SK-N-SH (cell line): ENCODE measurements around the gene OR8D4. TPM values are rescaled to one million over a fixed set of nuclear protein-coding genes. Genes with fewer than 3 reads are reported as not detected.

Experiments used
- CTCF ChIA-PET: fragments of 300-600, 350-600 bp; formaldehyde crosslinking; extraction: SDS; loops from one replicate; lab custom pipeline; 2021; lab: Yijun Ruan, JAX
- POLR2A ChIA-PET: fragments of 350-600 bp; sonication (Branson Sonifier 250); formaldehyde crosslinking; extraction: SDS; loops from one replicate; lab custom pipeline; 2020; ENCODE audit warnings: antibody characterized with exemption, inconsistent platforms; lab: Yijun Ruan, JAX
- DNase-seq: peaks from one replicate; pipeline ENCODE4 v3.0.0; 2012
- H2AFZ ChIP-seq: fragments of 200-600 bp; sonication (generic); 2 replicates; pipeline ENCODE4 v1.8.1; 2016; ENCODE audit warnings: antibody characterized with exemption, mild to moderate bottlenecking, low read depth
- H3F3A ChIP-seq: fragments of 200-600 bp; sonication (generic); replicated peaks from 2 replicates; pipeline ENCODE3; 2016; ENCODE audit warnings: antibody characterized with exemption, mild to moderate bottlenecking; ENCODE audit not compliant: insufficient read depth
- H3K27ac ChIP-seq, 2 experiments: fragments of 200-500 bp in 1 of 2; fragments of 200-600 bp in 1 of 2; sonication (Bioruptor generic) in 1 of 2; sonication (generic), shearing (Covaris generic) in 1 of 2; 2 replicates each; pipeline versions ENCODE4 v1.5.1 to v1.6.1; 2014 to 2016; ENCODE audit warnings: low read depth in 2 of 2, inconsistent platforms in 1 of 2, low read length in 1 of 2, mild to moderate bottlenecking in 1 of 2, mixed read lengths in 1 of 2
- H3K27me3 ChIP-seq: fragments of 200-600 bp; sonication (generic), shearing (Covaris generic); 2 replicates; pipeline ENCODE4 v1.6.1; 2016; ENCODE audit warnings: mixed run types; ENCODE audit not compliant: insufficient read depth
- H3K36me3 ChIP-seq, 2 experiments: fragments of 200-500 bp in 1 of 2; fragments of 200-600 bp in 1 of 2; sonication (Bioruptor generic) in 1 of 2; sonication (generic) in 1 of 2; replicated peaks in 1 of 2; 2 replicates each; pipeline versions ENCODE3 to v1.5.1; 2014 to 2016; ENCODE audit warnings: low read length in 1 of 2, mild to moderate bottlenecking in 1 of 2; ENCODE audit not compliant: insufficient read depth in 2 of 2, control insufficient read depth in 1 of 2
- H3K4me1 ChIP-seq, 2 experiments: fragments of 200-500 bp in 1 of 2; fragments of 200-600 bp in 1 of 2; sonication (Bioruptor generic) in 1 of 2; sonication (generic), shearing (Covaris generic) in 1 of 2; 2 replicates each; pipeline versions ENCODE4 v1.5.1 to v1.6.1; 2014 to 2016; ENCODE audit warnings: low read depth in 1 of 2, low read length in 1 of 2, mixed run types in 1 of 2; ENCODE audit not compliant: insufficient read depth in 2 of 2, control insufficient read depth in 1 of 2
- H3K4me2 ChIP-seq: fragments of 200-600 bp; sonication (generic), shearing (Covaris generic); 2 replicates; pipeline ENCODE4 v1.6.1; 2017; ENCODE audit warnings: mixed run types
- H3K4me3 ChIP-seq, 2 experiments: fragments of 200-500 bp in 1 of 2; fragments of 200-600 bp in 1 of 2; sonication (Bioruptor generic) in 1 of 2; sonication (generic), shearing (Covaris generic) in 1 of 2; 2 replicates each; pipeline versions ENCODE4 v1.5.1 to v1.8.1; 2014 to 2016; ENCODE audit warnings: low read depth in 2 of 2, inconsistent platforms in 1 of 2, low read length in 1 of 2, mild to moderate bottlenecking in 1 of 2, mixed read lengths in 1 of 2, moderate library complexity in 1 of 2
- H3K79me2 ChIP-seq: fragments of 200-600 bp; sonication (generic); 2 replicates; pipeline ENCODE4 v1.8.1; 2017; ENCODE audit warnings: mild to moderate bottlenecking; ENCODE audit not compliant: insufficient read depth
- H3K9ac ChIP-seq: fragments of 200-600 bp; sonication (generic); 2 replicates; pipeline ENCODE4 v1.6.1; 2017; ENCODE audit warnings: mixed run types
- H3K9me2 ChIP-seq: fragments of 200-600 bp; sonication (generic); 2 replicates; pipeline ENCODE4 v1.6.1; 2017; ENCODE audit warnings: mixed run types
- H3K9me3 ChIP-seq: fragments of 200-600 bp; sonication (generic); 2 replicates; pipeline ENCODE4 v1.6.1; 2017; ENCODE audit warnings: mixed run types, mild to moderate bottlenecking, moderate library complexity
- H4K20me1 ChIP-seq: fragments of 200-600 bp; sonication (generic); 2 replicates; pipeline ENCODE4 v1.6.1; 2017; ENCODE audit warnings: mild to moderate bottlenecking, mixed run types; ENCODE audit not compliant: insufficient read depth
- FOXM1 ChIP-seq: IDR thresholded peaks from 2 replicates; pipeline ENCODE4 v1.4.0; 2012; ENCODE audit warnings: low read depth, mild to moderate bottlenecking
- RCOR1 ChIP-seq: fragments of 150-350 bp; IDR thresholded peaks from 2 replicates; pipeline ENCODE4 v1.6.1; 2017; ENCODE audit warnings: antibody characterized with exemption, low read length
- polyA plus RNA-seq, 3 experiments: library from polyadenylated mRNA; depleted of rRNA; stranded (reverse); fragments of >200 nt; gene quantifications; 2 replicates each; pipeline ENCODE4 v1.2.3, GENCODE V29; 2012

The OR8D4 gene
- polyA plus RNA-seq, 1 of the 3 experiments (the other 2 are of a cell fraction) = not detected

DNA sequence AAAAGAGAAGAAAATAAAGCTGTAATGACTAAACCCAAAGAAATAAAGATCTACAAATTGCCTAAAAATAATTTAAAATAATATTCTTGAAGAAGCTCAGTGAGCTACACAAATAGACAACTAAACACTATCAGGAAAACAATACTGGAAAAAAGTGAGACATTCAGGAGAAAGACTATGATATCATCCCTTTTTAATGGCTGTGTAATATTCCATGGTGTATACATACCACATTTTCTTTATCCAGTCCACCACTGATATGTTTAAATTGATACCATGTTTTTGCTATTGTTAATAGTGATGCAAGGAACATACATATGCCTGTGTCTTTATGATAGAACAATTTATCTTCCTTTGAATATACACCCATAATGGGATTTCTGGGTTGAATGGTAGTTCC, 54.8 kb downstream of the OR8D4 start:
- H2AFZ ChIP-seq = no peak overlapping the region
- CTCF ChIA-PET = interaction anchor here (0.9 kb wide), 1 partner anchor 14 kb away, joined by 3 read pairs; no protein-coding TSS in a partner anchor

More for the DNA sequence above, 54.8 kb downstream of the OR8D4 start:
- Histone ChIP-seq H3F3A (no peaks in the 10 kb centered on the region), H3K4me2 (no peak overlapping the region), H3K9me3 (no peaks in the 10 kb centered on the region), H3K27ac (no peak overlapping the region), H3K9me2 (no peaks in the 10 kb centered on the region), H3K4me3 (no peak overlapping the region), H3K4me1 (no peaks in the 10 kb centered on the region), H3K9ac (no peak overlapping the region), H3K36me3 (no peaks in the 10 kb centered on the region), H3K79me2 (no peaks in the 10 kb centered on the region), H4K20me1 (no peaks in the 10 kb centered on the region), H3K27me3 (no peaks in the 10 kb centered on the region)
- TF ChIP-seq RCOR1 = no peak
- TF ChIP-seq FOXM1 = no peak
- POLR2A ChIA-PET = no interaction called here
- DNase-seq = no peak

Other genes with a start within 250 kb of the OR8D4 start
- gene SCN3B, start 247.5 kb upstream of the OR8D4 start, polyA plus RNA-seq (2012; rRNA removed) = 0.23 and 0.44 TPM in 2 replicates
- gene ZNF202, start 160.5 kb upstream of the OR8D4 start, polyA plus RNA-seq (2012; rRNA removed) = 11.3 and 16.2 TPM in 2 replicates
- not detected in 2 replicates for gene OR6X1, start 147.6 kb upstream of the OR8D4 start, polyA plus RNA-seq (2012; rRNA removed)
- not detected in 2 replicates for gene OR6M1, start 95.8 kb upstream of the OR8D4 start, polyA plus RNA-seq (2012; rRNA removed)
- gene TMEM225, start 16.5 kb upstream of the OR8D4 start, polyA plus RNA-seq (2012; rRNA removed) = not detected in 2 replicates
- not detected in 2 replicates for gene OR4D5, start 37.5 kb downstream of the OR8D4 start, polyA plus RNA-seq (2012; rRNA removed)
- gene OR6T1, start 41.7 kb downstream of the OR8D4 start, polyA plus RNA-seq (2012; rRNA removed) = not detected in 2 replicates
- not detected in 2 replicates for gene OR10S1, start 75.6 kb downstream of the OR8D4 start, polyA plus RNA-seq (2012; rRNA removed)
- gene OR10G6, start 93.0 kb downstream of the OR8D4 start, polyA plus RNA-seq (2012; rRNA removed) = not detected in 2 replicates
- not detected in 2 replicates for gene OR10G4, start 110.8 kb downstream of the OR8D4 start, polyA plus RNA-seq (2012; rRNA removed)
- gene OR10G9, start 120.8 kb downstream of the OR8D4 start, polyA plus RNA-seq (2012; rRNA removed) = not detected in 2 replicates
- not detected in 2 replicates for gene OR10G8, start 124.6 kb downstream of the OR8D4 start, polyA plus RNA-seq (2012; rRNA removed)
- gene OR10G7, start 139.2 kb downstream of the OR8D4 start, polyA plus RNA-seq (2012; rRNA removed) = not detected in 2 replicates
- 7.6 and 11.7 TPM in 2 replicates for gene VWA5A, start 213.3 kb downstream of the OR8D4 start, polyA plus RNA-seq (2012; rRNA removed)